GM23338 (cell line): ENCODE results near the gene SUN3. TPM values are rescaled to one million over a fixed set of nuclear protein-coding genes. Genes with fewer than 3 reads are reported as not detected.

Experiments
- ATAC-seq: fragments of 200-7000 bp; cut with Tn5 transposase; 3 replicates; pipeline ENCODE4 v1.9.1; 2020
- DNase-seq: peaks from one replicate; pipeline ENCODE4 v3.0.0-alpha.2; 2015; ENCODE audit warnings: low spot score
- H2AFZ ChIP-seq: fragments of 200-600 bp; sonication (generic); 2 replicates; pipeline ENCODE4 v1.8.0; 2016; ENCODE audit warnings: antibody characterized with exemption, mild to moderate bottlenecking, moderate library complexity
- H3F3A ChIP-seq: fragments of 200-600 bp; sonication (generic); replicated peaks from 2 replicates; pipeline ENCODE4 v1.8.0; 2017; ENCODE audit warnings: antibody characterized with exemption, mixed run types, low read depth
- H3K27ac ChIP-seq: fragments of 200-600 bp; sonication (generic); 2 replicates; pipeline ENCODE4 v1.6.1; 2016; ENCODE audit warnings: low read depth
- H3K27me3 ChIP-seq: fragments of 200-600 bp; sonication (generic); 2 replicates; pipeline ENCODE4 v1.8.0; 2016; ENCODE audit warnings: mild to moderate bottlenecking, mixed run types, moderate library complexity; ENCODE audit not compliant: insufficient read depth
- H3K36me3 ChIP-seq: fragments of 200-600 bp; sonication (generic); 2 replicates; pipeline ENCODE4 v1.8.0; 2016; ENCODE audit warnings: mild to moderate bottlenecking; ENCODE audit not compliant: insufficient read depth
- H3K4me1 ChIP-seq: fragments of 200-600 bp; sonication (generic); 2 replicates; pipeline ENCODE4 v1.8.0; 2016; ENCODE audit warnings: mild to moderate bottlenecking, moderate library complexity; ENCODE audit not compliant: insufficient read depth
- H3K4me2 ChIP-seq: fragments of 200-600 bp; sonication (generic); 2 replicates; pipeline ENCODE4 v1.7.1; 2017; ENCODE audit warnings: mixed run types
- H3K4me3 ChIP-seq: fragments of 200-600 bp; sonication (generic); 2 replicates; pipeline ENCODE4 v1.6.1; 2016; ENCODE audit warnings: mixed run types
- H3K79me2 ChIP-seq: fragments of 200-600 bp; sonication (generic); replicated peaks from 2 replicates; pipeline ENCODE4 v1.8.0; 2017; ENCODE audit warnings: mild to moderate bottlenecking; ENCODE audit not compliant: insufficient read depth
- H3K9me2 ChIP-seq: fragments of 200-600 bp; sonication (generic); 2 replicates; pipeline ENCODE4 v1.8.0; 2017; ENCODE audit not compliant: insufficient read depth
- H4K20me1 ChIP-seq: fragments of 200-600 bp; sonication (generic); replicated peaks from 2 replicates; pipeline ENCODE4 v1.8.0; 2017; ENCODE audit warnings: mild to moderate bottlenecking; ENCODE audit not compliant: insufficient read depth
- H3K27ac Mint-ChIP-seq: 2 replicates; pipeline ENCODE4 v1.8.0; 2020; ENCODE audit warnings: inconsistent platforms, mild to moderate bottlenecking, moderate library complexity, mixed read lengths
- H3K27me3 Mint-ChIP-seq: 3 replicates; pipeline ENCODE4 v1.8.0; 2022; ENCODE audit warnings: low read depth, mild to moderate bottlenecking, moderate library complexity, mixed read lengths, inconsistent platforms; ENCODE audit not compliant: insufficient read depth, poor library complexity
- H3K36me3 Mint-ChIP-seq: 3 replicates; pipeline ENCODE4 v1.8.0; 2021; ENCODE audit warnings: low read depth, mild to moderate bottlenecking, inconsistent platforms, moderate library complexity, mixed read lengths
- H3K4me1 Mint-ChIP-seq: 3 replicates; pipeline ENCODE4 v1.8.0; 2020; ENCODE audit warnings: mild to moderate bottlenecking, inconsistent platforms, mixed read lengths
- H3K4me3 Mint-ChIP-seq: 3 replicates; pipeline ENCODE4 v1.8.0; 2021; ENCODE audit warnings: moderate library complexity, mild to moderate bottlenecking, inconsistent platforms, mixed read lengths
- H3K9me3 Mint-ChIP-seq: 3 replicates; pipeline ENCODE4 v1.8.0; 2020; ENCODE audit warnings: moderate library complexity, mild to moderate bottlenecking, inconsistent platforms, mixed read lengths
- CREB1 ChIP-seq: fragments of 250-450 bp; sonication (Bioruptor Pico); IDR thresholded peaks from 2 replicates; pipeline ENCODE4 v1.5.0; 2020; ENCODE audit warnings: low read depth, mild to moderate bottlenecking, moderate library complexity
- CTCF ChIP-seq, 2 experiments: fragments of 200-600 bp in 1 of 2; sonication (generic) in 1 of 2; conservative IDR thresholded peaks; 2 replicates each; pipeline versions ENCODE4 v1.5.1 to v1.6.1; 2016 to 2017; ENCODE audit warnings: antibody characterized with exemption in 2 of 2, low read depth in 2 of 2, mild to moderate bottlenecking in 2 of 2, moderate library complexity in 1 of 2
- ETS1 ChIP-seq: IDR thresholded peaks from 2 replicates; pipeline ENCODE4 v1.6.1; 2016; ENCODE audit warnings: antibody characterized with exemption
- EZH2 ChIP-seq: fragments of 200-600 bp; sonication (generic); IDR thresholded peaks from one replicate; pipeline ENCODE4 v1.8.0; 2017; ENCODE audit warnings: antibody characterized with exemption, mild to moderate bottlenecking, low read depth; ENCODE audit not compliant: unreplicated experiment
- EZH2phosphoT487 ChIP-seq: fragments of 200-600 bp; sonication (generic); IDR thresholded peaks from one replicate; pipeline ENCODE4 v1.8.1; 2018; ENCODE audit warnings: antibody characterized with exemption; ENCODE audit not compliant: unreplicated experiment
- JUNB ChIP-seq: IDR thresholded peaks from one replicate; pipeline ENCODE4 v1.6.1; 2016; ENCODE audit warnings: antibody characterized with exemption; ENCODE audit not compliant: unreplicated experiment
- NANOG ChIP-seq: IDR thresholded peaks from 2 replicates; pipeline ENCODE4 v1.6.1; 2016; ENCODE audit warnings: antibody characterized with exemption, borderline replicate concordance
- POLR2AphosphoS5 ChIP-seq: IDR thresholded peaks from 2 replicates; pipeline ENCODE4 v1.6.1; 2016; ENCODE audit warnings: antibody characterized with exemption, low read depth
- REST ChIP-seq: IDR thresholded peaks from one replicate; pipeline ENCODE4 v1.6.1; 2018; ENCODE audit warnings: antibody characterized with exemption; ENCODE audit not compliant: unreplicated experiment
- STAT1 ChIP-seq: IDR thresholded peaks from one replicate; pipeline ENCODE4 v1.6.1; 2016; ENCODE audit warnings: antibody characterized with exemption; ENCODE audit not compliant: unreplicated experiment
- ZNF114 ChIP-seq: fragments of 250-450 bp; sonication (Bioruptor Pico); IDR thresholded peaks from 2 replicates; pipeline ENCODE4 v1.5.0; 2020; ENCODE audit warnings: mild to moderate bottlenecking, moderate library complexity
- ZNF331 ChIP-seq: fragments of 250-450 bp; sonication (Bioruptor Pico); IDR thresholded peaks from 2 replicates; pipeline ENCODE4 v1.5.0; 2020; ENCODE audit warnings: low read depth, mild to moderate bottlenecking, moderate library complexity
- ZNF462 ChIP-seq: fragments of 250-450 bp; sonication (Bioruptor Pico); IDR thresholded peaks from 2 replicates; pipeline ENCODE4 v1.5.0; 2020; ENCODE audit warnings: mild to moderate bottlenecking, moderate library complexity
- polyA plus RNA-seq: library from polyadenylated mRNA; unstranded; fragments of >200 nt; fragmentation: Nextera tagmentation; extraction: Ambion mirVana; gene quantifications from 2 replicates; pipeline ENCODE4 v1.2.1, GENCODE V29; 2016
- total RNA-seq: library from RNA; depleted of rRNA; stranded (reverse); fragments of >200 nt; shearing (Covaris generic); gene quantifications from 2 replicates; pipeline ENCODE4 v1.2.3, GENCODE V29; 2014

The SUN3 gene
- total and polyA plus RNA-seq, 2 experiments from 2014 or later: 0.52 TPM; not detected in 1

GRCh38 chr7:47940088-47941013 lies 88.6 kb downstream of the SUN3 start:
- Mint-ChIP-seq H3K36me3 (no peaks in the 10 kb centered on the region), H3K9me3 (no peaks in the 10 kb centered on the region), H3K27ac (no peak overlapping the region), H3K27me3 (peaks cover 12% of the 10 kb centered on the region), H3K4me3 (no peak overlapping the region), H3K4me1 (peaks cover 35% of the 10 kb centered on the region)
- no peaks in the 10 kb centered on the region for H3K36me3 ChIP-seq
- TF ChIP-seq REST (no peak), POLR2AphosphoS5 (no peak), JUNB (no peak), CREB1 (CRISPR knock-in tag) (no peak), ETS1 (no peak), STAT1 (no peak), ZNF331 (CRISPR knock-in tag) (no peak), ZNF462 (no peak), ZNF114 (CRISPR knock-in tag) (no peak), CTCF (conservative IDR thresholded peaks at IDR 0.05; ENCODE audit: low read depth in 2 of 2) (no peak), NANOG (no peak), EZH2 (no peak), EZH2phosphoT487 (no peak)
- ATAC-seq: peak; percentile 8; the same call in 2 of the 3 replicates
- H3K27ac ChIP-seq: no peak overlapping the region
- no peaks in the 10 kb centered on the region for H3F3A ChIP-seq
- no peaks in the 10 kb centered on the region for H3K9me2 ChIP-seq
- DNase-seq: no peak
- H3K4me2 ChIP-seq: no peak overlapping the region
- H3K27me3 ChIP-seq: no peaks in the 10 kb centered on the region
- no peaks in the 10 kb centered on the region for H4K20me1 ChIP-seq
- no peak overlapping the region for H2AFZ ChIP-seq
- H3K79me2 ChIP-seq: no peaks in the 10 kb centered on the region
- no peak overlapping the region for H3K4me3 ChIP-seq
- H3K4me1 ChIP-seq: peaks cover 18% of the 10 kb centered on the region
